GM12872 (cell line): ENCODE measurements around the gene EIF2A.

ENCODE experiments used
- CTCF ChIP-seq: IDR thresholded peaks from 3 replicates; pipeline ENCODE4 v1.5.1; 2011; ENCODE audit warnings: low read depth, mild to moderate bottlenecking, low read length, moderate library complexity; ENCODE audit not compliant: insufficient read depth

EIF2A gene

GRCh38 chr3:150607267-150608065 is 60.9 kb downstream of the EIF2A start:
- no peak for TF ChIP-seq CTCF

GRCh38 chr3:150609988-150610387 is 63.4 kb downstream of the EIF2A start:
- no peak for TF ChIP-seq CTCF

- TF ChIP-seq CTCF: no peak
Measured at GRCh38 chr3:150610785-150611184, 64.2 kb downstream of the EIF2A start.

DNA sequence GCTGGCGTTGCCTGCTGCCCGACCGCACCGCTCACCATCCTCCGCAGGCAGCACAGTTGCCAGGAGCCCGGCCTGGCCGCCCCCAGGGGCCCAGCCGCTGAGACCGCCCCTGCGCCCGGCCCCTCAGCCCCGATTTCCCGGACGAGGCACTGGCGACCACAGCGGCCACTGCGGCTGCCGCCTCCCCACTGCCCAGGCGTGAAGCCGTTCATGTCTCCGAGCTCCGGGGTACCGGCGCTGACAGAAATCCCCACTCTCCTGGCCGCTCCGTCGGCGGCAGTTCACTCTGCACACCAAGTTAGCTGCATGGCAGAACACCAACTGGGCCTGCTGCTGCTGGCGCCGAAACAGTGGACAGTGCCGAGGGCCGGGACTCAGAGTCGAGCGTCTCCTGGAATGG is 65.1 kb downstream of the EIF2A start:
- TF ChIP-seq CTCF: no peak

DNA sequence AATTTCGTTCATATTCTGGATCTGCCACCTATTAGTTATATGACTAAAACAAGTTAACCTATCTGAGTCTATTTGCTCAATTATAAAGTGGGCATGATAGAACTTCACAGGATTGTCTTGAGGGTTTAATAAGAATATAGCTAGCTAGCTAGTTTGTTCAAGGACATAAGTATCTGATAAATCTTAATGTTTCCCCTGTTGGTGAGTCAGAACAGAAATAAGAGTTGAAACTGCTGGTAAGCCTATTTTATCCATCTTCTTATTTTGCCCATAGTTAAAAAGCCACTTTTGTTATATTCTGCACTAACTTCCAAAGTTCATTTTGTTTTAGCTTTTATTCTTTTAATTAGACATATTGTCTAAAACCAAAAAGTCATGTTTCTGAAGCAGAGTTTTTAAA is 65.9 kb downstream of the EIF2A start:
- TF ChIP-seq CTCF: no peak

DNA sequence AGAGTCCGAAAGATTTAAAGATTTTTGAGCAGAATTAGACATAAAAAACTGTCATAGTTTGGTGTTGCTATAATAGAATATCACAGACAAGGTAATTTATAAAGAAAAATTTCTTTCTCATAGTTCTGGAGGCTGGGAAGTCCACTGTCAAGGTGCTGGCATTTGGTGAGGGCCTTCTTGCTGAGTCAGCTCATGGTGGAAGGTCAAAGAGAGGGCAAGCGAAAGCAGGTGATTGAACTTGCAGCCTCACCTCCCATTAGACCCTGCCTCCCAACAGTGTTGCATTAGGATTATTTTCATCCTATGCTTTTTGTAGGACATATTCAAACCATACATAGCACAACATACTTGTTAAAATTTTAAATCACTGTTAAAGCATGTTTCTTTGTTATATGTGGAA is 66.4 kb downstream of the EIF2A start:
- no peak for TF ChIP-seq CTCF

GRCh38 chr3:150613709-150614480 is 67.3 kb downstream of the EIF2A start:
- TF ChIP-seq CTCF: no peak
